K562 (cell line): ENCODE results near the gene RARG. TPM values are rescaled to one million over a fixed set of nuclear protein-coding genes. Genes with fewer than 3 reads are reported as not detected.
A peak's percentile ranks its signal among the peaks of the same experiment; 100 is the strongest.

Source experiments
- CBX1 ChIP-seq: sonication (generic); IDR thresholded peaks from 2 replicates; pipeline ENCODE4 v1.6.1; 2016; ENCODE audit warnings: antibody characterized with exemption, low read depth, mild to moderate bottlenecking
- CREB1 ChIP-seq, 2 experiments: sonication (generic) in 1 of 2; formaldehyde crosslinking in 1 of 2; IDR thresholded peaks; 2 replicates each; pipeline versions ENCODE4 v1.6.1 to v1.8.0; 2012 to 2022; ENCODE audit warnings: inconsistent platforms in 1 of 2, mild to moderate bottlenecking in 1 of 2, missing genetic modification reagents in 1 of 2, moderate library complexity in 1 of 2
- HNRNPLL ChIP-seq: fragments of 200-400 bp; formaldehyde crosslinking; IDR thresholded peaks from 2 replicates; pipeline ENCODE4 v1.6.1; 2017; ENCODE audit warnings: low read length, low read depth, mild to moderate bottlenecking; ENCODE audit not compliant: poor library complexity, severe bottlenecking
- KDM5B ChIP-seq: fragments of 200-600 bp; sonication (generic); IDR thresholded peaks from 2 replicates; pipeline ENCODE4 v1.6.1; 2012; ENCODE audit warnings: low read depth, mild to moderate bottlenecking, moderate library complexity, low read length, control low read depth, inconsistent platforms; ENCODE audit not compliant: insufficient replicate concordance
- LCOR ChIP-seq: sonication (generic); formaldehyde crosslinking; IDR thresholded peaks from 2 replicates; pipeline ENCODE4 v1.8.0; 2022; ENCODE audit warnings: mild to moderate bottlenecking, missing genetic modification reagents
- MAZ ChIP-seq, 2 experiments: fragments of 450-650 bp in 1 of 2; sonication (generic) in 1 of 2; formaldehyde crosslinking; IDR thresholded peaks in 1 of 2; conservative IDR thresholded peaks in 1 of 2; 2 replicates each; pipeline versions ENCODE4 v1.4.0 to v1.5.0; 2020; ENCODE audit warnings: mild to moderate bottlenecking in 1 of 2, missing genetic modification reagents in 1 of 2
- NR3C1 ChIP-seq: sonication (generic); formaldehyde crosslinking; IDR thresholded peaks from 2 replicates; pipeline ENCODE4 v1.8.1; 2022; ENCODE audit warnings: missing genetic modification reagents
- RBFOX2 ChIP-seq: fragments of 200-400 bp; formaldehyde crosslinking; IDR thresholded peaks from 2 replicates; pipeline ENCODE4 v1.6.1; 2017; ENCODE audit warnings: low read depth, mild to moderate bottlenecking, low read length, moderate library complexity
- RCOR1 ChIP-seq, 2 experiments: IDR thresholded peaks; 2 replicates each; pipeline ENCODE4 v1.6.1; 2012; ENCODE audit warnings: low read depth in 2 of 2, low read length in 2 of 2, borderline replicate concordance in 1 of 2, improper control_type of control experiment in 1 of 2
- SREBF1 ChIP-seq: fragments of 150-350 bp; IDR thresholded peaks from 2 replicates; pipeline ENCODE4 v1.6.1; 2014; ENCODE audit warnings: antibody characterized with exemption, low read depth, low read length, borderline replicate concordance
- TAF7 ChIP-seq: fragments of 450-650 bp; IDR thresholded peaks from 2 replicates; pipeline ENCODE4 v1.6.1; 2016; ENCODE audit warnings: missing genetic modification characterization, missing compliant biosample characterization
- TRIM24 ChIP-seq, 2 experiments: fragments of 450-650 bp; IDR thresholded peaks; 2 replicates each; pipeline ENCODE4 v1.6.1; 2016
- ZBTB40 ChIP-seq, 2 experiments: fragments of 450-650 bp in 1 of 2; sonication (generic) in 1 of 2; formaldehyde crosslinking in 1 of 2; IDR thresholded peaks; 2 replicates each; pipeline versions ENCODE4 v1.7.1 to v1.9.0; 2016 to 2022; ENCODE audit warnings: inconsistent platforms in 1 of 2, mild to moderate bottlenecking in 1 of 2, missing genetic modification reagents in 1 of 2
- ZHX1 ChIP-seq: fragments of 150-350 bp; conservative IDR thresholded peaks from 2 replicates; pipeline ENCODE4 v1.6.1; 2014; ENCODE audit warnings: low read length
- polyA plus RNA-seq, 8 experiments: library from polyadenylated mRNA; depleted of rRNA in 4 of 8; stranded (reverse) in 5 of 8; unstranded in 3 of 8; fragments of >200 nt; fragmentation: Nextera tagmentation in 2 of 8; fragmentation: Illumina TruSeq in 1 of 8; extraction: Ambion mirVana in 2 of 8; extraction: Trizol in 1 of 8; gene quantifications; 2 replicates each; pipeline versions ENCODE4 v1.2.1 to v1.2.3, GENCODE V29; 2011 to 2014; ENCODE audit warnings: inconsistent platforms in 1 of 8, missing spikeins in 1 of 8
- total RNA-seq, 7 experiments: library from RNA; depleted of rRNA in 6 of 7; stranded (reverse); fragments of >200 nt in 6 of 7; fragmentation: Illumina TruSeq in 2 of 7; extraction: Trizol in 2 of 7; gene quantifications; 2 replicates each; pipeline versions ENCODE4 v1.2.1 to v1.2.3, GENCODE V29; 2011 to 2021; ENCODE audit warnings: low replicate concordance in 1 of 7

The RARG gene
- total and polyA plus RNA-seq, 9 of the 15 experiments (the other 6 are each of a cell fraction or from before 2014, with no cell fraction given), result 0.18 to 7.6 (median 3.8) TPM

- TF ChIP-seq ZBTB40 (IDR thresholded peaks at IDR 0.05) (peak; percentile 98), ZBTB40 (CRISPR knock-in tag; IDR thresholded peaks at IDR 0.05) (no peak), SREBF1 (peak; percentile 54; the same call in 1 of the 2 replicates), HNRNPLL (peak; percentile 37), CREB1 (IDR thresholded peaks at IDR 0.05) (peak; percentile 52), CREB1 (CRISPR knock-in tag; IDR thresholded peaks at IDR 0.05) (peak; percentile 67), TRIM24 (IDR thresholded peaks at IDR 0.05) (peak in 1 of 2 experiments; percentile 52; a peak in 2 of 4 replicates), RBFOX2 (peak; percentile 95), CBX1 (peak; percentile 76), NR3C1 (CRISPR knock-in tag) (no peak), TAF7 (tag) (peak; percentile 59; the same call in 1 of the 2 replicates), MAZ (CRISPR knock-in tag; conservative IDR thresholded peaks at IDR 0.05 in 1 of 2, IDR thresholded peaks at IDR 0.05 in 1 of 2) (peak; percentile 96 to 97), RCOR1 (IDR thresholded peaks at IDR 0.05; ENCODE audit: borderline replicate concordance in 1 of 2, low read depth in 2 of 2, low read length in 2 of 2) (peak; percentile 2 to 51; a peak in 1 of 4 replicates), KDM5B (peak; percentile 86), ZHX1 (0 out of 2 replicates have a peak, but pooled peaks have one; percentile 34), LCOR (CRISPR knock-in tag) (no peak)
These were observed 51.6 kb downstream of the RARG start, which contains the start of the genes CSAD and ZNF740 (continued) for GRCh38 chr12:53180220-53180930.
